ENCODE data around the gene CD28. TPM values are rescaled to one million over a fixed set of nuclear protein-coding genes. Genes with fewer than 3 reads are reported as not detected.

Gene CD28
- total RNA-seq, 4 donors from 2014 or later, result 0.20 to 1.3 (median 0.51) TPM

DNA sequence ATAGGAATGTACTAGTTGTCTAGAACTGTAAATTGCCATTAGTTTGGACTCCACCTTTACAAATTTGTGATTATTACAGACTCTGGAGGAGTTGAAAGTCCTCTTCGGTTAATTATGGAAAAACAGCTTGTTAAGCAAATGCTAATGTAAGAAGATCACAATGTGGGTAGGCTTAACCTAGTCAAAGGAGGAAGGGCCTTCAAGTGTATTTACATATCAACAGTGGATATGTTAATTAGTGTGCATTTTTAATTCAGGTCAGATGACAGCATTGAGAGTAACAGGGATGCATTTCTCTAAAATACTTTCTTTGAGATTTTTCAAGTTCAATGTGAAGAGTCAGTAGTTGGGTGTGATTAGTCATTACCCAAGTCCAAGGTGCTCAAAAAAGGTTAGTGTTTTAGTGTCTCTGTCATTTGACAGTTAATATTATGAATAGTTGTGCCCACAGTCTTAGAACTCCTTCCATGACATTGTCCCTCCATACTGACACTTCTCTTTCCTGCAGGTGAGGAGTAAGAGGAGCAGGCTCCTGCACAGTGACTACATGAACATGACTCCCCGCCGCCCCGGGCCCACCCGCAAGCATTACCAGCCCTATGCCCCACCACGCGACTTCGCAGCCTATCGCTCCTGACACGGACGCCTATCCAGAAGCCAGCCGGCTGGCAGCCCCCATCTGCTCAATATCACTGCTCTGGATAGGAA is 28.0 kb downstream of the CD28 start:
- intact Hi-C loops (cut with DNase I), result no loop called here
- 97 to 98% methylated on average over 12 of the region's 12 CpGs for WGBS, 2 donors
- no peak for DNase-seq

GRCh38 chr2:203737360-203737759 is 30.9 kb downstream of the CD28 start:
- no peak for DNase-seq
- Histone ChIP-seq H3K4me3 (replicated peaks in 1 of 3) (no peak overlapping the region), H3K27me3 (no peaks in the 10 kb centered on the region), H3K36me3 (no peaks in the 10 kb centered on the region), H3K4me1 (no peaks in the 10 kb centered on the region), H3K27ac (no peak overlapping the region), H3K9me3 (no peaks in the 10 kb centered on the region)
- TF ChIP-seq, protein P1, sequence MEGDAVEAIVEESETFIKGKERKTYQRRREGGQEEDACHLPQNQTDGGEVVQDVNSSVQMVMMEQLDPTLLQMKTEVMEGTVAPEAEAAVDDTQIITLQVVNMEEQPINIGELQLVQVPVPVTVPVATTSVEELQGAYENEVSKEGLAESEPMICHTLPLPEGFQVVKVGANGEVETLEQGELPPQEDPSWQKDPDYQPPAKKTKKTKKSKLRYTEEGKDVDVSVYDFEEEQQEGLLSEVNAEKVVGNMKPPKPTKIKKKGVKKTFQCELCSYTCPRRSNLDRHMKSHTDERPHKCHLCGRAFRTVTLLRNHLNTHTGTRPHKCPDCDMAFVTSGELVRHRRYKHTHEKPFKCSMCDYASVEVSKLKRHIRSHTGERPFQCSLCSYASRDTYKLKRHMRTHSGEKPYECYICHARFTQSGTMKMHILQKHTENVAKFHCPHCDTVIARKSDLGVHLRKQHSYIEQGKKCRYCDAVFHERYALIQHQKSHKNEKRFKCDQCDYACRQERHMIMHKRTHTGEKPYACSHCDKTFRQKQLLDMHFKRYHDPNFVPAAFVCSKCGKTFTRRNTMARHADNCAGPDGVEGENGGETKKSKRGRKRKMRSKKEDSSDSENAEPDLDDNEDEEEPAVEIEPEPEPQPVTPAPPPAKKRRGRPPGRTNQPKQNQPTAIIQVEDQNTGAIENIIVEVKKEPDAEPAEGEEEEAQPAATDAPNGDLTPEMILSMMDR (IDR thresholded peaks at IDR 0.05), result no peak
- TF ChIP-seq POLR2A (IDR thresholded peaks at IDR 0.05), result no peak
- WGBS, 2 donors, result 96 to 100% methylated on average over 1 of the region's 1 CpG
- intact Hi-C loops (cut with DNase I), result no loop called here

More for the DNA sequence above, 28.0 kb downstream of the CD28 start:
- Histone ChIP-seq H3K4me3 (replicated peaks in 1 of 3) (no peak overlapping the region), H3K9me3 (no peaks in the 10 kb centered on the region), H3K27me3 (no peaks in the 10 kb centered on the region), H3K36me3 (no peaks in the 10 kb centered on the region), H3K4me1 (no peaks in the 10 kb centered on the region), H3K27ac (no peak overlapping the region)
- TF ChIP-seq POLR2A (IDR thresholded peaks at IDR 0.05), result no peak
- TF ChIP-seq, protein P1 (IDR thresholded peaks at IDR 0.05), result no peak

- Histone ChIP-seq H3K36me3 (no peaks in the 10 kb centered on the region), H3K4me3 (replicated peaks in 1 of 3) (no peak overlapping the region), H3K9me3 (no peaks in the 10 kb centered on the region), H3K27me3 (no peaks in the 10 kb centered on the region), H3K4me1 (no peaks in the 10 kb centered on the region), H3K27ac (no peak overlapping the region)
- TF ChIP-seq, protein P1 (IDR thresholded peaks at IDR 0.05), result no peak
- TF ChIP-seq POLR2A (IDR thresholded peaks at IDR 0.05), result no peak
- intact Hi-C loops (cut with DNase I), result no loop called here
- no peak for DNase-seq
- 86 to 87% methylated on average over 2 of the region's 2 CpGs for WGBS, 2 donors
Measured at GRCh38 chr2:203739351-203739750, 32.9 kb downstream of the CD28 start.

DNA sequence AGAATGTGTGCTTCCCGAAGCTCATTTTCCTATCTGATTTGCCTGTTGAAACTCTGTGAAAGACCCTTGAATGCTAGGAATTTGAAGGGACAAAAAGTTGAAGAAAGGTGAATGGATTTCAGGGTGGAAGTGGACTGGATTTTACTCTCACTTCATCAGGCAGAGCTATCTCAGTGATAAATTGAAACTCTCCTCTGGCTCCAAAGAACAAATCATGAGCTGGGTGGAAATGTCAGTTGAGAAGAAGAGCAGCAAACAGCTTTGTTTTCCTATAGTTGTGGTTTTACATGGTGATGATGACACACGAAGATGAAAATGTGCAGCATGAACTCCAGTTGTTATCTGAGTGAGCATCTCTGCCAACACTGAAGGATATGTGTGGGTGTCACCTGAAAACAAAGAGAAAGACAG is 34.4 kb downstream of the CD28 start:
- intact Hi-C loops (cut with DNase I), result no loop called here
- WGBS, 2 donors, result 77 to 78% methylated on average over 2 of the region's 2 CpGs
- no peaks in the 10 kb centered on the region for H3K9me3 ChIP-seq
- H3K27ac ChIP-seq, result no peak overlapping the region
- DNase-seq, result no peak
- H3K27me3 ChIP-seq, result no peaks in the 10 kb centered on the region
- no peak for TF ChIP-seq POLR2A (IDR thresholded peaks at IDR 0.05)
- TF ChIP-seq, protein P1 (IDR thresholded peaks at IDR 0.05), result no peak
- H3K36me3 ChIP-seq, result no peaks in the 10 kb centered on the region
- H3K4me3 ChIP-seq (replicated peaks in 1 of 3), result no peak overlapping the region
- no peaks in the 10 kb centered on the region for H3K4me1 ChIP-seq

GRCh38 chr2:203741566-203741965 is 35.1 kb downstream of the CD28 start:
- H3K4me3 ChIP-seq (replicated peaks in 1 of 3), result no peak overlapping the region
- intact Hi-C loops (cut with DNase I), result no loop called here
- no peaks in the 10 kb centered on the region for H3K4me1 ChIP-seq
- WGBS, 2 donors, result 88 to 96% methylated on average over 1 of the region's 1 CpG
- H3K27me3 ChIP-seq, result no peaks in the 10 kb centered on the region
- H3K36me3 ChIP-seq, result no peaks in the 10 kb centered on the region
- DNase-seq, result no peak
- H3K9me3 ChIP-seq, result no peaks in the 10 kb centered on the region
- H3K27ac ChIP-seq, result no peak overlapping the region
- TF ChIP-seq, protein P1 (IDR thresholded peaks at IDR 0.05), result no peak
- no peak for TF ChIP-seq POLR2A (IDR thresholded peaks at IDR 0.05)
